Esophagus muscularis mucosa (tissue), 4 donors: Measurements from ENCODE around the gene MIGA1. TPM values are rescaled to one million over a fixed set of nuclear protein-coding genes. Genes with fewer than 3 reads are reported as not detected.

Experiments used
- DNase-seq: peaks from one replicate; pipeline ENCODE4 v3.0.0-alpha.2; 2017; ENCODE audit errors: extremely low spot score
- H3K27ac ChIP-seq, 4 donors: fragments of 200-600 bp; sonication (generic); replicated peaks in 1 of 4; 1 replicate in 3 of 4; 2 replicates in 1 of 4; pipeline ENCODE4 v1.5.1; 2016 to 2019; ENCODE audit warnings: mild to moderate bottlenecking in 1 of 4
- H3K27me3 ChIP-seq, 4 donors: fragments of 200-600 bp; sonication (generic); one replicate each; pipeline versions ENCODE4 v1.5.1 to v1.6.0; 2016 to 2019
- H3K36me3 ChIP-seq, 4 donors: fragments of 200-600 bp; sonication (generic); one replicate each; pipeline ENCODE4 v1.5.1; 2016 to 2019
- H3K4me1 ChIP-seq, 4 donors: fragments of 200-600 bp; sonication (generic); one replicate each; pipeline ENCODE4 v1.5.1; 2016 to 2019
- H3K4me3 ChIP-seq, 4 donors: fragments of 200-600 bp; sonication (generic); 1 replicate in 2 of 4; 2 replicates in 2 of 4; pipeline ENCODE4 v1.5.1; 2016 to 2019; ENCODE audit warnings: mild to moderate bottlenecking in 4 of 4, moderate library complexity in 1 of 4
- H3K9me3 ChIP-seq, 4 donors: fragments of 200-600 bp; sonication (generic); 1 replicate in 3 of 4; 2 replicates in 1 of 4; pipeline ENCODE4 v1.5.1; 2016 to 2019
- CTCF ChIP-seq, 3 experiments: fragments of 200-600 bp in 2 of 3; fragments of 450-650 bp in 1 of 3; sonication (generic) in 2 of 3; IDR thresholded peaks; one replicate each; pipeline ENCODE4 v1.5.1; 2017 to 2019; ENCODE audit warnings: antibody characterized with exemption in 3 of 3, mild to moderate bottlenecking in 2 of 3, moderate library complexity in 1 of 3
- EP300 ChIP-seq: sonication (generic); formaldehyde crosslinking; IDR thresholded peaks from one replicate; pipeline ENCODE4 v1.6.1; 2017; ENCODE audit warnings: antibody characterized with exemption
- POLR2A ChIP-seq: fragments of 450-650 bp; IDR thresholded peaks from one replicate; pipeline ENCODE4 v1.6.1; 2017; ENCODE audit warnings: antibody characterized with exemption, moderate library complexity, mild to moderate bottlenecking, low read depth
- POLR2AphosphoS5 ChIP-seq, 2 donors: sonication (generic); formaldehyde crosslinking; IDR thresholded peaks; one replicate each; pipeline ENCODE4 v1.6.1; 2017; ENCODE audit warnings: antibody characterized with exemption in 2 of 2
- WGBS: methylation state at CpG from one replicate; pipeline ENCODE4 v1.1.5; 2018; 5-methylcytosine and 5-hydroxymethylcytosine counted together
- intact Hi-C: fragments of 100-400 bp; cut with DNase I; formaldehyde crosslinking; loops from one replicate; pipeline ENCODE4 v1.15.1; 2023
- total RNA-seq, 4 donors: library from RNA; depleted of rRNA; stranded (reverse); fragments of >200 nt; gene quantifications; one replicate each; pipeline versions ENCODE4 v1.1.0 to v1.2.1, GENCODE V29; 2016

The MIGA1 gene
- total RNA-seq, 4 donors from 2014 or later, result 13.8 to 18.7 (median 16.1) TPM

GRCh38 chr1:77757603-77758002 is 21.8 kb upstream of the MIGA1 start:
- intact Hi-C loops, result no loop called here
- Histone ChIP-seq H3K36me3 (no peaks in the 10 kb centered on the region), H3K4me3 (peak overlapping the region in 3 of 4 donors; percentile 89 to 97 (median 94)), H3K27ac (peak overlapping the region in 2 of 4 donors; percentile 26 to 89), H3K9me3 (no peaks in the 10 kb centered on the region), H3K27me3 (no peaks in the 10 kb centered on the region), H3K4me1 (peaks cover 18 to 42% (median 37%) of the 10 kb centered on the region in 4 donors)
- no peak for TF ChIP-seq CTCF (IDR thresholded peaks at IDR 0.05)
- peak in 1 of 2 donors; percentile 18 for TF ChIP-seq POLR2AphosphoS5 (IDR thresholded peaks at IDR 0.05)
- no peak for DNase-seq
- 54% methylated on average over 2 of the region's 2 CpGs for WGBS

- no peaks in the 10 kb centered on the region for H3K27me3 ChIP-seq
- no peaks in the 10 kb centered on the region for H3K36me3 ChIP-seq
- intact Hi-C loops, result loop anchor here (2.0 kb wide), 1 partner anchor 17 kb away; no protein-coding TSS in a partner anchor
- H3K27ac ChIP-seq, result peak within 1 kb of the TSS; percentile 85 to 95 (median 87)
- no peaks in the 10 kb centered on the region for H3K9me3 ChIP-seq
- H3K4me3 ChIP-seq, result peak within 1 kb of the TSS; percentile 81 to 97 (median 92)
- DNase-seq, result peak; percentile 94
- TF ChIP-seq EP300 (no peak), POLR2A (peak; percentile 17), CTCF (IDR thresholded peaks at IDR 0.05) (no peak), POLR2AphosphoS5 (IDR thresholded peaks at IDR 0.05) (peak; percentile 85 to 87)
- H3K4me1 ChIP-seq, result peaks cover 18 to 41% (median 35%) of the 10 kb centered on the region in 4 donors
- 2% methylated on average over 21 of the region's 79 CpGs for WGBS
Measured at GRCh38 chr1:77759071-77760028, 20.1 kb upstream of the MIGA1 start, which contains the start of gene USP33. USP33 (minus strand) TSS chr1:77759852; CDS start chr1:77741697, 18,155 bp downstream.

GRCh38 chr1:77762072-77762476 is 17.4 kb upstream of the MIGA1 start:
- Histone ChIP-seq H3K36me3 (no peaks in the 10 kb centered on the region), H3K9me3 (no peaks in the 10 kb centered on the region), H3K4me1 (peaks cover 7 to 20% (median 17%) of the 10 kb centered on the region in 4 donors), H3K4me3 (no peak overlapping the region), H3K27me3 (no peaks in the 10 kb centered on the region), H3K27ac (no peak overlapping the region)
- DNase-seq, result no peak
- TF ChIP-seq POLR2AphosphoS5 (IDR thresholded peaks at IDR 0.05), result no peak
- no peak for TF ChIP-seq CTCF (IDR thresholded peaks at IDR 0.05)
- TF ChIP-seq POLR2A, result no peak
- WGBS, result 33% methylated on average over 1 of the region's 1 CpG
- intact Hi-C loops, result no loop called here

GRCh38 chr1:77768006-77768405 is 11.4 kb upstream of the MIGA1 start:
- intact Hi-C loops, result no loop called here
- no peaks in the 10 kb centered on the region for H3K27me3 ChIP-seq
- 92% methylated on average over 4 of the region's 4 CpGs for WGBS
- no peaks in the 10 kb centered on the region for H3K9me3 ChIP-seq
- no peak overlapping the region for H3K4me3 ChIP-seq
- H3K27ac ChIP-seq, result no peak overlapping the region
- H3K36me3 ChIP-seq, result no peaks in the 10 kb centered on the region
- H3K4me1 ChIP-seq, result no peaks in the 10 kb centered on the region
- no peak for TF ChIP-seq POLR2AphosphoS5 (IDR thresholded peaks at IDR 0.05)
- no peak for TF ChIP-seq EP300
- no peak for TF ChIP-seq POLR2A
- no peak for TF ChIP-seq CTCF (IDR thresholded peaks at IDR 0.05)
- no peak for DNase-seq
